Spleen (tissue), 7 donors: Measurements from ENCODE around the gene SMIM15.

Experiments used
- POLR2A ChIP-seq, 3 donors: fragments of 450-650 bp; IDR thresholded peaks; one replicate each; pipeline ENCODE4 v1.5.1; 2017; ENCODE audit warnings: antibody characterized with exemption in 3 of 3, mild to moderate bottlenecking in 1 of 3
- POLR2AphosphoS5 ChIP-seq, 3 donors: sonication (generic); formaldehyde crosslinking; IDR thresholded peaks; one replicate each; pipeline ENCODE4 v1.5.1; 2017; ENCODE audit warnings: antibody characterized with exemption in 3 of 3
- TF ChIP-seq, protein P1 (sequence below), 11 experiments: fragments of 200-600 bp in 7 of 11; fragments of 450-650 bp in 4 of 11; sonication (generic) in 4 of 11; IDR thresholded peaks in 8 of 11; conservative IDR thresholded peaks in 3 of 11; 1 replicate in 7 of 11; 2 replicates in 4 of 11; pipeline versions ENCODE4 v1.4.0 to v1.8.0; 2016 to 2021; ENCODE audit warnings: antibody characterized with exemption in 11 of 11, inconsistent platforms in 4 of 11, mild to moderate bottlenecking in 1 of 11
- donor health status: DM: no; HTN: no; CAD: no; lungs with moderate emphysema.
- donor health status: DM: no; HTN: no; CAD: no.
- donor health status: DM: no; HTN: no; CAD: no.

DNA sequence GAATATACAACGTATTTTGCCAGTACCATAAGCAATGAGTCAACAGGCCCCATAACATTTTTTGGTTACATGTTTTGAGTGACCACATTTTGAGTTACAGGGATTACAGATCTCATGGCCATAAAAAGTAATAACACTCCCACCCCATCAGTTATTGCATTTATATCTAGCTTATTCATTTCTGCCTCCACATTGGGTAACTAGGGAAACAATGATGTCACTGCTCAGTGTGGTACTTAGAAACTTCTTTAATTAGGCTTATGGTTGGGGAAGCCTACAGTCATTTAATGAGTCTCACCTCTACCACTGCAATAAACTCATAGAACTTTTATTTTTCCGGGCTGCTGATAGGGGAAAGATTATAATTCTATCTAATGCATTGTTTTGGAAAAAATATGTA lies 39.9 kb upstream of the SMIM15 start:
- TF ChIP-seq, protein P1, sequence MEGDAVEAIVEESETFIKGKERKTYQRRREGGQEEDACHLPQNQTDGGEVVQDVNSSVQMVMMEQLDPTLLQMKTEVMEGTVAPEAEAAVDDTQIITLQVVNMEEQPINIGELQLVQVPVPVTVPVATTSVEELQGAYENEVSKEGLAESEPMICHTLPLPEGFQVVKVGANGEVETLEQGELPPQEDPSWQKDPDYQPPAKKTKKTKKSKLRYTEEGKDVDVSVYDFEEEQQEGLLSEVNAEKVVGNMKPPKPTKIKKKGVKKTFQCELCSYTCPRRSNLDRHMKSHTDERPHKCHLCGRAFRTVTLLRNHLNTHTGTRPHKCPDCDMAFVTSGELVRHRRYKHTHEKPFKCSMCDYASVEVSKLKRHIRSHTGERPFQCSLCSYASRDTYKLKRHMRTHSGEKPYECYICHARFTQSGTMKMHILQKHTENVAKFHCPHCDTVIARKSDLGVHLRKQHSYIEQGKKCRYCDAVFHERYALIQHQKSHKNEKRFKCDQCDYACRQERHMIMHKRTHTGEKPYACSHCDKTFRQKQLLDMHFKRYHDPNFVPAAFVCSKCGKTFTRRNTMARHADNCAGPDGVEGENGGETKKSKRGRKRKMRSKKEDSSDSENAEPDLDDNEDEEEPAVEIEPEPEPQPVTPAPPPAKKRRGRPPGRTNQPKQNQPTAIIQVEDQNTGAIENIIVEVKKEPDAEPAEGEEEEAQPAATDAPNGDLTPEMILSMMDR (IDR thresholded peaks at IDR 0.05 in 8 of 11, conservative IDR thresholded peaks at IDR 0.05 in 3 of 11): no peak
- TF ChIP-seq POLR2AphosphoS5 (IDR thresholded peaks at IDR 0.05) (no peak), POLR2A (IDR thresholded peaks at IDR 0.05) (no peak)
